Stimulated activated CD4-positive, alpha-beta T cell treated with anti-CD3 and anti-CD28 coated beads, Interleukin-12 subunit alpha, Interleukin-12 subunit beta, amount 100 ng/mL, for 4 hours (primary cell): Measurements from ENCODE around the gene KIF1C.
"Not testable (repeated sequence)": the region's sequence is repeated elsewhere in the genome, so short reads cannot be mapped to it uniquely, and the experiment has no call there.

Experiments used
- DNase-seq: peaks from one replicate; pipeline ENCODE4 v3.0.0-alpha.2; 2020

KIF1C gene

GRCh38 chr17:5047446-5047845 is 49.7 kb downstream of the KIF1C start:
- no peak for DNase-seq

GRCh38 chr17:5049314-5049841 is 51.6 kb downstream of the KIF1C start:
- peak; percentile 18 for DNase-seq

GRCh38 chr17:5050278-5050677 is 52.5 kb downstream of the KIF1C start:
- no peak for DNase-seq

GRCh38 chr17:5055543-5055942 is 57.8 kb downstream of the KIF1C start:
- no peak for DNase-seq

- no peak for DNase-seq
Measured at GRCh38 chr17:5065227-5065744, 67.5 kb downstream of the KIF1C start.

GRCh38 chr17:5068236-5068635 is 70.5 kb downstream of the KIF1C start:
- DNase-seq = no peak

- no peak for DNase-seq
Measured at GRCh38 chr17:5069724-5070123, 72.0 kb downstream of the KIF1C start.

GRCh38 chr17:5075472-5075871 is 77.7 kb downstream of the KIF1C start:
- not testable (repeated sequence) for DNase-seq

- not testable (repeated sequence) for DNase-seq
Measured at GRCh38 chr17:5077275-5077674, 79.5 kb downstream of the KIF1C start.

- no peak for DNase-seq
Measured at GRCh38 chr17:5077781-5078105, 80.0 kb downstream of the KIF1C start.
